GM23338 (cell line): ENCODE results near the gene GSTM5.

ENCODE experiments used
- CTCF ChIP-seq, 2 experiments: fragments of 200-600 bp in 1 of 2; sonication (generic) in 1 of 2; conservative IDR thresholded peaks; 2 replicates each; pipeline versions ENCODE4 v1.5.1 to v1.6.1; 2016 to 2017; ENCODE audit warnings: antibody characterized with exemption in 2 of 2, low read depth in 2 of 2, mild to moderate bottlenecking in 2 of 2, moderate library complexity in 1 of 2
- ZNF114 ChIP-seq: fragments of 250-450 bp; sonication (Bioruptor Pico); IDR thresholded peaks from 2 replicates; pipeline ENCODE4 v1.5.0; 2020; ENCODE audit warnings: mild to moderate bottlenecking, moderate library complexity

GRCh38 chr1:109730666-109731065, 18.6 kb downstream of the GSTM5 start:
- TF ChIP-seq CTCF (conservative IDR thresholded peaks at IDR 0.05; ENCODE audit: low read depth in 2 of 2) (no peak), ZNF114 (CRISPR knock-in tag) (no peak)
